HG03066 (cell line): ENCODE data around the gene SMAD5.

ENCODE experiments used
- ATAC-seq: cut with Tn5 transposase; IDR thresholded peaks from one replicate; pipeline ENCODE4 v1.9.1; 2021; ENCODE audit warnings: low read depth; ENCODE audit not compliant: unreplicated experiment

SMAD5 gene

GRCh38 chr5:136114414-136115125 lies 18.1 kb upstream of the SMAD5 start:
- ATAC-seq: no peak

DNA sequence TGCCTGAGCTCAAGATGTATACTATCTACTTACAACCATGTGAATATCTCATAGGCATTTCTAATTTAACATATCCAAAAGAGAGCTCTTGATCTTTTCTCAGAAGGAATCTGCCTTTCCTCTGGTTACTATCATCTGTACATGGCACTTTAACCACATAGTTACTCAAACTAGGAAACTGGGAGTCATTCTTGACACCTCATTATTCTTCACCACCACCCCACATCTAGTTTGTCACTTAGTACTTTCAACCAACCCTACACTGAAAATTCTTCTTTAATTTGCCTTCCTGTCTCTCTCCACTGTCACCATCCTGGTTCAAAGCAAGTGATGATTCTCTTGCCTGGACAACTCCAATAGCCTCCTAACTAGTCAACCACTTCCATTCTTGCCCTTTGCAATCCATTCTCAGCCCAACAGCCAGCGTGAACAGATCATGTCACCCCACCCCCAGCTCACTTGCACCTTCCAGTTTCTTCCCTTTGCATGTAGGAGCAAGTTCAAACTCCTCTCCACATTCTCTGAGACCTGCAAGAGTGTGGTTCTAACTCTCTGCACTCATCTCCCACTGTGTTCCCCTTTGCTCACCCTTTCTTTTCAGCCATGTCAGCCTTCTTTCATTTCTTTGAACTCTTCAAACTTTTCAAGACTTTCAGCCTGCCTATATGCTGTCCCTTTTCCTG lies 17.3 kb upstream of the SMAD5 start:
- no peak for ATAC-seq

- ATAC-seq: no peak
These were observed 12.1 kb upstream of the SMAD5 start for GRCh38 chr5:136120529-136120928.

- ATAC-seq: no peak
These were observed 9.3 kb upstream of the SMAD5 start for GRCh38 chr5:136123236-136123768.

DNA sequence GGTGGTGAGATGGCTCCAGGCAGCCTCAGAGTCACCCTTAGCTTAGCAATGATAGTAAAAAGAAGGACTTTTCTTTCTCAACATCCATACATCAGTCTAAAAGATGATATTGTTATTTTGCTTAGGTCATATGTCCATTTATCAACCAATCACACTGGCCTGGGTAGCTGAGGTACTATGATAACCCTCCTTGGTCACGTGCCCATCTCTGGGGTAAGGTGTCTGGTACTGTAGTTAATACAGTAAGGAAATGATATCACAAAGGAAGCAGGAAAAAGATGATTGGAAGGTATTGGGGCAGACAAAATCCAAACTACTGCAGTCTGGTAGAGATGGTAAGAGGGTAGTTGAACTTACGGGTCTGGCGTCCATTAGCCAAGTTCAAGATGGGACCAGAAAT lies 5.1 kb upstream of the SMAD5 start:
- no peak for ATAC-seq

- no peak for ATAC-seq
These were observed 4.2 kb upstream of the SMAD5 start for GRCh38 chr5:136128481-136128880.

- ATAC-seq: no peak
These were observed 3.2 kb upstream of the SMAD5 start for GRCh38 chr5:136129445-136129844.

GRCh38 chr5:136130581-136130980 lies 2.1 kb upstream of the SMAD5 start:
- no peak for ATAC-seq

GRCh38 chr5:136132087-136132486 lies 558 bp upstream of the SMAD5 start:
- ATAC-seq: no peak

DNA sequence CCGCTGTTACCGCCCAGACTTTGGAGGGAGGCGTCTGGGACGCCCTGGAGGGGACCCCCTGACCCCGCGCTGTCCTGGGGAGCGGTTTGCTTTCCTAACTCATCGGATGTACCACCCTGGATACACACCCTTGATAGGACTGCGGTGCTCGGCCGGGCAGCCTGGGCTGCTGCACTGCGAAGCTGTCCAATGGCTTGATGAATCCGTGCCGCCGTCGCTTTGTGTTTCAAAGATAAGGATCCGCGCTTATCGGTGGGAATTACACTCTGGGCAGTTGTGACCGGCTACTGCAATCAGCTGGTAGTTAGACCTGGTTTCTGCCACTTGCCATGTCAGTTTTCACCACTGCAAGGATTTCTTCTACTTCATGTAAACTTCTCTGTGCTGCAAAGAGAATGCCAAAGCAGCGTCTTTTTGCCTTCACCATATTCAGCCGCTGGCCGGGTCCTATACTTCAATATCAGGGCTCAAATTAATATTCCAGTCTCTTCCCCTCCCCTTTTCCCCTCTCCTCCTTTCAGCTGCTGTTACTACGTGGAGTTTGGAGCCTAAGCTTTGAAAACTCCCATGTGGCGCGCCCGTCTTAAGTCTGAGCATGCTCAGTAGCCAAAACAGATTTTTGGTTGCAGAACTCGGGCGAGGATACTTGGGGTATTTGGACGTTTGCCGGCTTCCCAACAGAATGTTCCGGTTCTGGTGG lies 727 bp downstream of the SMAD5 start:
- peak; percentile 28 for ATAC-seq

DNA sequence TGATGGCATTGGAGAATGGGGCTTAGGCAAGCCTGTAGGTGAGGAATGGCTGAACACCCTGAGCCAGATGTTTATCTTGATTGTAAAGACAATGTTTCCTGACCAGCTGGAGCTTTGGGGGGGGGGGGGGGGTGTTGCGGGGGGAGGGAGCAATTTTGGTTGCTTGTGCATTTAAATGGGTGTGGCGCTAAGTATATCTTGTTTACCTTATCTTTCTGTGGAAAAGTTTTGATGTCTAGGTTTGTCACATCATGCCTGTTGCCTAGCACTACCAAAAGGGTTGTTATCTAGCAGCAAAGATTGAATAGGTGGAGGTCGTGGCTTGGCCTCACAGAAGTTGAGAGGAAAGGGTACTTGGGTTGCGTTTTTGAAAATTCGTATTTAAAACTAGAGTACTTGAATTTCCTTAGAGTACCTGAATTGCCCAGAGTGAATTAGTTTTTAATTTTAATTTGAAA lies 1.3 kb downstream of the SMAD5 start:
- ATAC-seq: no peak

DNA sequence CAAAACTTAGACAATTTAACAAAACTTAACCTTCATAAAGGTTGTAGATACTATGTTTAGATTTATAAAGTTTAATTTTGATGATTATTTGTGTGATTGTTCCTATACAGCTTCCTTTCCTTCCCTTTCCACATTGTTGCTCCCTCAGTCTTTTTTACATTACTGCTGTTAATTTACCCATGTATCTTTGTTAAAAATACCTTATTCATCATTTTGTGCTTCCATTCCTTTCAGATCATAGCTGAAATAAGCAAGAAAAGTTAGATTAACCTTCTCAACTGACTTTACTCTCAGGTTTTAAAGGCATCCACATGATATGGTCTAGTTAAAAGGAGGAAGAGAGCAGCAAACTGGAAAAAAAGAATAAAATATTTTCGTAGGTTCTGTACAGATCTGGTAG lies 2.0 kb downstream of the SMAD5 start:
- no peak for ATAC-seq

DNA sequence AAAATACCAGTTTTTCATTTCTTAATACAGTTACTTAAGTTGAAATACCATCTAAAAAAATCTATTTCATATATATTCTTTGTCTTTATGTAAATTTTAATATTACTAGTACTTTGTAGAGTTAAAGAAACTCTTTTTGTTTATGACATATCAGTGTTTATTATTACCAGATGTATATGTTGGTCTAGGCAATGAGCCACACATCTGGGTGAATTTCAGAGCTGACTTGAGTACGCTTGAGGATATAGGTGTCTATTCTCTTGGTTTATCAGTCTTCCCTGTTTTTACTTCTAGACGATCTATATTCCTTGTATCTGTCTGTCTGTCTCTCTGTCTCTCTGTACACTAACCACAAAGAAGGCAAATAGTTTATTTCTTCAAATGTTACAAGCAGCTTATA lies 2.9 kb downstream of the SMAD5 start:
- no peak for ATAC-seq

GRCh38 chr5:136137497-136138220 lies 5.0 kb downstream of the SMAD5 start:
- no peak for ATAC-seq

DNA sequence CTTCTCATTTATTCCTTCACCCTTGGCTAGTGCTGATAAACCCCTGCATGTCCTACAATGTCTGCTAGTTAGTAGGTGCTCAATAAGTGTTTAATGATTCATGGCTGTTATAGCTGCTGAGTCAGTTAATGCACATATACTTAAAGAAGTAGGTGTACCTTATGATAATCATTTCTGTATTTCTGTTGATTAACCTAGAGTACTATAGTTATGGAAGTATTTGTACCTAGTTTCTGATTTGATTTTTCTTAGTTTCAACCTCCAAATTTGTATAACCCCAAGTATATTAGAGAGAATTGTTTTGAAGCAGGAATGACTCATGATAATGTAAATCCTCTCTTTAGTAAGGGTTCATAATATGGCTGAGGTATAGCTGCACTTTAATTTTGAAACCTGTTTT lies 8.9 kb downstream of the SMAD5 start:
- peak; percentile 84 for ATAC-seq

DNA sequence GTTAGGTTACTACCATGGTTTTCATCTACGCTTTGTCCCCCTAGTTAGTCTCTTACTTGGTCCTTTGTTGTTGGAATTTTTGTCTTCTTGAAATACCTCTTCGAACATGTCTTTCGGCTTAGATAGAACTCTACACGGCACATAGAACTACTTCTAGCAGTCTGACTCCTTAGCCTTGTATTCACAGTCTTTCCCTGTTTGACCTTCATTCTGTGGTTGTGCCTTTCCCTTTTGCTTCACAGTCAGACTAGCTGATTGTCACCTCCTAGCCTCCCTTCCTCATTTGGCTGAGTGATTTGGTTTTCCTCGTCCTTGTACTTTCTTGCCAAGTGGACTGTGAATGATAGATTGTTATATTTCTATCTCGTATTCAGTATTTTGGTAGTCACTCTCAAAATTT lies 10.7 kb downstream of the SMAD5 start:
- ATAC-seq: no peak

GRCh38 chr5:136143763-136144162 lies 11.1 kb downstream of the SMAD5 start:
- ATAC-seq: no peak

GRCh38 chr5:136145030-136145429 lies 12.4 kb downstream of the SMAD5 start:
- peak; percentile 58 for ATAC-seq

DNA sequence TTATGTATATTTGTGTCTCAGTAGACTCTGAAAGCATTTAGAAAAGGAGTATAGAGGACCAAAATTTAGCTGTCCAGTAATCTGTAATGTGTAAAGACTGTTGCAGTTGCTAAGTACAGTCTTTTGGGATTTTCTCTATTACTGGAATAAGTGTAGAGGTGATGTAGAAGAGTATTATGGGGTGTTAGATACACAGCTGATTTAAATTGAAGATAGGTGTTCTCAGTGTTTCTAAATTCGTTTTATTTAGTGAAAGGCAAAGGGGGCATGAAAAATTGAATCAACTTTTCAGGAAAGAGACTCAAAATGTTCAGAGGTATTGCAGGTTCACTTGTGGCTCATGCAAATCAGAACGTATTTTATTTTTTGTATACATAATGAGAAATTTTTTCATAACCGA lies 13.6 kb downstream of the SMAD5 start:
- no peak for ATAC-seq

DNA sequence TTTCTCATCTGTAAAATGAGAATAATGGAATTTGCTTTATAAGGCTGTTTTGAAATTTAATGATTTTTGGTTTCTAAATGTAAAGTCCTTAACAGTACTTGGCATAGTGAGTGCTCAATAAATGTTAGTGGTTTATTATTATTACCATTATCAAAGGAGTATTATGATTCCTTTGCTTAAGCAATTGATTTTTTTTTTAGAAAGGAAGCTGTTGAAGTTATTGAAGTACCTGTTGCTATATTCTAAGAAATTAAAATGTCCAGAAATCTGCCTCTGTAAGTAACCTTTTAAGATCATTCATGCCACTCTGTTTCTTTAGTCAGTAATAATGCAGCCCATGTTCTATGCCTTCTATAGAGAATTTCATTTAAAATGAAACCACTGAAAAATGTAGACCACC lies 15.0 kb downstream of the SMAD5 start:
- ATAC-seq: no peak

DNA sequence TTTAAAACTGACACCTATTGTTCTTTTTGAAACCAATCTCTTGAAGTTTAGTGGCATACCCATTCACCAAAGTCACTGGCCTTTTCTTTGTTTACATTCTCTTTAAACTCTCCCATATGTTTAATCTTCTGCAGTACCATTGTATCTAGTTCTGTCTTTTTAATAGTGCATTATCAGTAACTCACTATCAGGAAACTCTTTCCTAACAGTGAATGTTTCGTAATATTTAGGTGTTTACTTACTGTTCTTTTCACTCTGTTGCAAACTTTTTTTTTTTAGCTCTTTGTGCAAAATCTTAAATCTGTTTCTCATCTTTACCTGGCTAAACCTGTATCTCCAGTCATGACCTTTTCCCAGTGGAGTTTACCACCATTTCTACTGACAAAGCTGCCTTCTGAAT lies 17.2 kb downstream of the SMAD5 start:
- no peak for ATAC-seq
